SK-N-SH treated with all-trans-retinoic acid at 6 μM for 48 hours (cell line): ENCODE results near the gene MOCS1.

ENCODE experiments used
- ATAC-seq: fragments of 200-7000 bp; cut with Tn5 transposase; 3 replicates; pipeline ENCODE4 v1.9.1; 2020; ENCODE audit warnings: mild to moderate bottlenecking, moderate library complexity
- ARNTL ChIP-seq: fragments of 450-650 bp; formaldehyde crosslinking; IDR thresholded peaks from 2 replicates; pipeline ENCODE4 v1.5.0; 2020; ENCODE audit warnings: low read depth, mild to moderate bottlenecking, moderate library complexity, borderline replicate concordance
- BACH2 ChIP-seq: fragments of 250-450 bp; sonication (Bioruptor Pico); IDR thresholded peaks from 2 replicates; pipeline ENCODE4 v1.9.0; 2021; ENCODE audit warnings: mild to moderate bottlenecking, borderline replicate concordance
- ESRRG ChIP-seq: fragments of 250-450 bp; sonication (Bioruptor Pico); IDR thresholded peaks from 2 replicates; pipeline ENCODE4 v1.6.1; 2021; ENCODE audit warnings: mild to moderate bottlenecking
- GLIS3 ChIP-seq: fragments of 250-450 bp; sonication (Bioruptor Pico); IDR thresholded peaks from 2 replicates; pipeline ENCODE4 v1.5.0; 2020; ENCODE audit warnings: mild to moderate bottlenecking, moderate library complexity
- OSR1 ChIP-seq: fragments of 250-450 bp; sonication (Bioruptor Pico); IDR thresholded peaks from 2 replicates; pipeline ENCODE4 v1.8.0; 2022; ENCODE audit warnings: moderate library complexity, mild to moderate bottlenecking, inconsistent platforms
- PPARA ChIP-seq: fragments of 250-450 bp; sonication (Bioruptor Pico); IDR thresholded peaks from 2 replicates; pipeline ENCODE4 v1.5.0; 2020; ENCODE audit warnings: mild to moderate bottlenecking, borderline replicate concordance
- RARB ChIP-seq: fragments of 250-450 bp; sonication (Bioruptor Pico); IDR thresholded peaks from 2 replicates; pipeline ENCODE4 v1.8.0; 2021; ENCODE audit warnings: mild to moderate bottlenecking, moderate library complexity
- SNAI2 ChIP-seq: fragments of 250-450 bp; sonication (Bioruptor Pico); IDR thresholded peaks from 2 replicates; pipeline ENCODE4 v1.5.0; 2020; ENCODE audit warnings: mild to moderate bottlenecking, moderate library complexity
- TCF4 ChIP-seq: fragments of 250-450 bp; sonication (Bioruptor Pico); IDR thresholded peaks from 2 replicates; pipeline ENCODE4 v1.8.0; 2021; ENCODE audit warnings: mild to moderate bottlenecking, moderate library complexity, borderline replicate concordance
- TOX ChIP-seq: fragments of 250-450 bp; sonication (Bioruptor Pico); IDR thresholded peaks from 2 replicates; pipeline ENCODE4 v1.8.0; 2021; ENCODE audit warnings: mild to moderate bottlenecking, moderate library complexity, borderline replicate concordance
- ZC3H10 ChIP-seq: fragments of 250-450 bp; sonication (Bioruptor Pico); IDR thresholded peaks from 2 replicates; pipeline ENCODE4 v1.5.1; 2021; ENCODE audit warnings: mild to moderate bottlenecking, moderate library complexity
- ZFP3 ChIP-seq: fragments of 250-450 bp; sonication (Bioruptor Pico); IDR thresholded peaks from 2 replicates; pipeline ENCODE4 v1.5.0; 2020; ENCODE audit warnings: mild to moderate bottlenecking, moderate library complexity
- ZFP30 ChIP-seq: fragments of 450-650 bp; formaldehyde crosslinking; IDR thresholded peaks from 2 replicates; pipeline ENCODE4 v1.5.0; 2022; ENCODE audit warnings: mild to moderate bottlenecking, moderate library complexity
- ZNF565 ChIP-seq: fragments of 450-650 bp; formaldehyde crosslinking; conservative IDR thresholded peaks from 2 replicates; pipeline ENCODE4 v1.5.0; 2020; ENCODE audit warnings: low read depth, mild to moderate bottlenecking, moderate library complexity
- ZNF70 ChIP-seq: fragments of 450-650 bp; formaldehyde crosslinking; IDR thresholded peaks from 2 replicates; pipeline ENCODE4 v1.5.0; 2020; ENCODE audit warnings: mild to moderate bottlenecking, moderate library complexity
- ZNF8 ChIP-seq: fragments of 450-650 bp; formaldehyde crosslinking; IDR thresholded peaks from 2 replicates; pipeline ENCODE4 v1.5.0; 2020; ENCODE audit warnings: mild to moderate bottlenecking, moderate library complexity
- TF ChIP-seq, protein P1 (sequence below): fragments of 250-450 bp; sonication (Bioruptor Pico); IDR thresholded peaks from 2 replicates; pipeline ENCODE4 v1.5.1; 2020; ENCODE audit warnings: low read depth, mild to moderate bottlenecking, moderate library complexity
- TF ChIP-seq, protein P2 (sequence below): fragments of 250-450 bp; sonication (Bioruptor Pico); IDR thresholded peaks from 2 replicates; pipeline ENCODE4 v1.5.1; 2021; ENCODE audit warnings: mild to moderate bottlenecking, moderate library complexity
- TF ChIP-seq, protein P3 (sequence below): fragments of 250-450 bp; sonication (Bioruptor Pico); IDR thresholded peaks from 2 replicates; pipeline ENCODE4 v1.8.0; 2021; ENCODE audit warnings: low read depth, mild to moderate bottlenecking, moderate library complexity, borderline replicate concordance
- TF ChIP-seq, protein P4 (sequence below): fragments of 250-450 bp; sonication (Bioruptor Pico); IDR thresholded peaks from 2 replicates; pipeline ENCODE4 v1.8.0; 2020; ENCODE audit warnings: mild to moderate bottlenecking, moderate library complexity, borderline replicate concordance
- TF ChIP-seq, protein P5 (sequence below): fragments of 250-450 bp; sonication (Bioruptor Pico); IDR thresholded peaks from 2 replicates; pipeline ENCODE4 v1.5.0; 2020; ENCODE audit warnings: mild to moderate bottlenecking, moderate library complexity

MOCS1 gene

DNA sequence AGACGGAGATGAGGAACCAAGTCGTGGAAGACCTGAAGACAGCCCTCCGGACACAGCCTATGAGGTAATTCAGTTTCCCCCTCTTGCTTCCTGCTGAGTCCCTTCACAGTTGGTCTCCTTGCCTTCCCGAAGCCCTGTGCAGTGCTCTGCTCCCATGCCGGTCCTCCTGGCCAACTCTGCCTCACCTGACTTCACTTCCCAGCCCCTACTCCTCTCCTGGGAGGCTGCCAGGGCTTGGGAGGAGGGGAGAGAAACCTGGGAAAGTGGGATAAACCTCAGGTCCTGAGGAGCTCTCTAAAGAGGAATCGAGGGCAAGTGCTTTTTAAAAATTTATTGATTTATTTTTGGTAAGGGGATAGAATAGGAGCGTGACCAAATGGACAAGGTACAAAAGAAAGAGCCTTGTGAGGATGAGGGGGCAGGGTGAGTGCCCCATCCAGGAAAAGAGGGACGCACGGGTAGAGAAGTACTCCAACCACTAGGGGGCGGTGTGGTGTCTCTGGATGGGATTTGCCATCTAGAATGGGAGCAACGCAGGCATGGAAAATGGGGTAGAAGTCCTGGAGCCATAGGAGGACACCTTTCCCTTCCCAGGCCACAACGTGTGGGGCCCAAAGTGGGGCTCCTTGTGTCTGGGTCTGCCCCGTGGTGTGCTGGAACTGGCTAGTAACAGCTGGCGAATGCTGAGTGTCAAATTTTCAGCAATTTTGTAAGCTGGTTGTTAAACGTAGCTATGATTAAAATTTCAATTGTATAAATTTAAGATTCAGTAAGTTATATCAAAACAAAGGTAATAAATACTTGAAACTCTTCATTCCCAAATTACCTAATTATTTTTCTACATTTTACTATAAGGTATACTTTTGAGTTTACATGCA, 69.0 kb downstream of the MOCS1 start:
- TF ChIP-seq, protein P1, sequence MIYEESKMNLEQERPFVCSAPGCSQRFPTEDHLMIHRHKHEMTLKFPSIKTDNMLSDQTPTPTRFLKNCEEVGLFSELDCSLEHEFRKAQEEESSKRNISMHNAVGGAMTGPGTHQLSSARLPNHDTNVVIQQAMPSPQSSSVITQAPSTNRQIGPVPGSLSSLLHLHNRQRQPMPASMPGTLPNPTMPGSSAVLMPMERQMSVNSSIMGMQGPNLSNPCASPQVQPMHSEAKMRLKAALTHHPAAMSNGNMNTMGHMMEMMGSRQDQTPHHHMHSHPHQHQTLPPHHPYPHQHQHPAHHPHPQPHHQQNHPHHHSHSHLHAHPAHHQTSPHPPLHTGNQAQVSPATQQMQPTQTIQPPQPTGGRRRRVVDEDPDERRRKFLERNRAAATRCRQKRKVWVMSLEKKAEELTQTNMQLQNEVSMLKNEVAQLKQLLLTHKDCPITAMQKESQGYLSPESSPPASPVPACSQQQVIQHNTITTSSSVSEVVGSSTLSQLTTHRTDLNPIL (CRISPR knock-in tag) = no peak
- TF ChIP-seq TCF4 (CRISPR knock-in tag) (no peak), ZNF8 (CRISPR knock-in tag) (no peak), ZFP30 (CRISPR knock-in tag) (no peak), ZNF70 (CRISPR knock-in tag) (no peak), ARNTL (no peak), TOX (no peak), ZC3H10 (no peak), PPARA (CRISPR knock-in tag) (no peak), ZFP3 (CRISPR knock-in tag) (no peak), RARB (CRISPR knock-in tag) (no peak), ZNF565 (CRISPR knock-in tag) (no peak)
- TF ChIP-seq, protein P2, sequence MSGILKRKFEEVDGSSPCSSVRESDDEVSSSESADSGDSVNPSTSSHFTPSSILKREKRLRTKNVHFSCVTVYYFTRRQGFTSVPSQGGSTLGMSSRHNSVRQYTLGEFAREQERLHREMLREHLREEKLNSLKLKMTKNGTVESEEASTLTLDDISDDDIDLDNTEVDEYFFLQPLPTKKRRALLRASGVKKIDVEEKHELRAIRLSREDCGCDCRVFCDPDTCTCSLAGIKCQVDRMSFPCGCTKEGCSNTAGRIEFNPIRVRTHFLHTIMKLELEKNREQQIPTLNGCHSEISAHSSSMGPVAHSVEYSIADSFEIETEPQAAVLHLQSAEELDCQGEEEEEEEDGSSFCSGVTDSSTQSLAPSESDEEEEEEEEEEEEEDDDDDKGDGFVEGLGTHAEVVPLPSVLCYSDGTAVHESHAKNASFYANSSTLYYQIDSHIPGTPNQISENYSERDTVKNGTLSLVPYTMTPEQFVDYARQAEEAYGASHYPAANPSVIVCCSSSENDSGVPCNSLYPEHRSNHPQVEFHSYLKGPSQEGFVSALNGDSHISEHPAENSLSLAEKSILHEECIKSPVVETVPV (CRISPR knock-in tag) = no peak
- ATAC-seq = peak; percentile 68

DNA sequence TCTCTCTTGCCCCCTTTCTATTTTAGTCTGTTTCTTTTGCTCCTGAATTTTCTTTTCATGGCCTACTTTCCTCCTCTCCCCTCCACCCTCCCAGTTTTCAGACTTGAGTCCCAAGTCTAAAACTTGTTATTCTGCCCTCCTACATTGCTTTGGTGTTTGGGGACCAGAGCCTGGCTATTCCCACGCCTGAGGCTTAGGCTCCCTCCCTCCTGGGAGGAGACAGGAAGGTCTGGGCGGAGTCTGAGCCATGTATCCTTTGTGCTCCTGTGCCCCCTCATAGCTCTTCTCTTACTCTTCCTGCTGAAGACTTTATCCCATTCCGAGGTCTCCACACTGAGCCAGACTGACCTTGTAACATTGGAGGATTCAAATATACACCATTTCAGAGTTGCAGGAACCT, 72.6 kb downstream of the MOCS1 start:
- no peak for ATAC-seq
- no peak for TF ChIP-seq ZNF565 (CRISPR knock-in tag)
- TF ChIP-seq, protein P3, sequence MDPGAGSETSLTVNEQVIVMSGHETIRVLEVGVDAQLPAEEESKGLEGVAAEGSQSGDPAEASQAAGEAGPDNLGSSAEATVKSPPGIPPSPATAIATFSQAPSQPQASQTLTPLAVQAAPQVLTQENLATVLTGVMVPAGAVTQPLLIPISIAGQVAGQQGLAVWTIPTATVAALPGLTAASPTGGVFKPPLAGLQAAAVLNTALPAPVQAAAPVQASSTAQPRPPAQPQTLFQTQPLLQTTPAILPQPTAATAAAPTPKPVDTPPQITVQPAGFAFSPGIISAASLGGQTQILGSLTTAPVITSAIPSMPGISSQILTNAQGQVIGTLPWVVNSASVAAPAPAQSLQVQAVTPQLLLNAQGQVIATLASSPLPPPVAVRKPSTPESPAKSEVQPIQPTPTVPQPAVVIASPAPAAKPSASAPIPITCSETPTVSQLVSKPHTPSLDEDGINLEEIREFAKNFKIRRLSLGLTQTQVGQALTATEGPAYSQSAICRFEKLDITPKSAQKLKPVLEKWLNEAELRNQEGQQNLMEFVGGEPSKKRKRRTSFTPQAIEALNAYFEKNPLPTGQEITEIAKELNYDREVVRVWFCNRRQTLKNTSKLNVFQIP (CRISPR knock-in tag) = no peak
- TF ChIP-seq, protein P4, sequence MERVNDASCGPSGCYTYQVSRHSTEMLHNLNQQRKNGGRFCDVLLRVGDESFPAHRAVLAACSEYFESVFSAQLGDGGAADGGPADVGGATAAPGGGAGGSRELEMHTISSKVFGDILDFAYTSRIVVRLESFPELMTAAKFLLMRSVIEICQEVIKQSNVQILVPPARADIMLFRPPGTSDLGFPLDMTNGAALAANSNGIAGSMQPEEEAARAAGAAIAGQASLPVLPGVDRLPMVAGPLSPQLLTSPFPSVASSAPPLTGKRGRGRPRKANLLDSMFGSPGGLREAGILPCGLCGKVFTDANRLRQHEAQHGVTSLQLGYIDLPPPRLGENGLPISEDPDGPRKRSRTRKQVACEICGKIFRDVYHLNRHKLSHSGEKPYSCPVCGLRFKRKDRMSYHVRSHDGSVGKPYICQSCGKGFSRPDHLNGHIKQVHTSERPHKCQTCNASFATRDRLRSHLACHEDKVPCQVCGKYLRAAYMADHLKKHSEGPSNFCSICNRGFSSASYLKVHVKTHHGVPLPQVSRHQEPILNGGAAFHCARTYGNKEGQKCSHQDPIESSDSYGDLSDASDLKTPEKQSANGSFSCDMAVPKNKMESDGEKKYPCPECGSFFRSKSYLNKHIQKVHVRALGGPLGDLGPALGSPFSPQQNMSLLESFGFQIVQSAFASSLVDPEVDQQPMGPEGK = no peak
- no peak for TF ChIP-seq ZFP30 (CRISPR knock-in tag)
- no peak for TF ChIP-seq SNAI2
- no peak for TF ChIP-seq BACH2
- TF ChIP-seq, protein P5, sequence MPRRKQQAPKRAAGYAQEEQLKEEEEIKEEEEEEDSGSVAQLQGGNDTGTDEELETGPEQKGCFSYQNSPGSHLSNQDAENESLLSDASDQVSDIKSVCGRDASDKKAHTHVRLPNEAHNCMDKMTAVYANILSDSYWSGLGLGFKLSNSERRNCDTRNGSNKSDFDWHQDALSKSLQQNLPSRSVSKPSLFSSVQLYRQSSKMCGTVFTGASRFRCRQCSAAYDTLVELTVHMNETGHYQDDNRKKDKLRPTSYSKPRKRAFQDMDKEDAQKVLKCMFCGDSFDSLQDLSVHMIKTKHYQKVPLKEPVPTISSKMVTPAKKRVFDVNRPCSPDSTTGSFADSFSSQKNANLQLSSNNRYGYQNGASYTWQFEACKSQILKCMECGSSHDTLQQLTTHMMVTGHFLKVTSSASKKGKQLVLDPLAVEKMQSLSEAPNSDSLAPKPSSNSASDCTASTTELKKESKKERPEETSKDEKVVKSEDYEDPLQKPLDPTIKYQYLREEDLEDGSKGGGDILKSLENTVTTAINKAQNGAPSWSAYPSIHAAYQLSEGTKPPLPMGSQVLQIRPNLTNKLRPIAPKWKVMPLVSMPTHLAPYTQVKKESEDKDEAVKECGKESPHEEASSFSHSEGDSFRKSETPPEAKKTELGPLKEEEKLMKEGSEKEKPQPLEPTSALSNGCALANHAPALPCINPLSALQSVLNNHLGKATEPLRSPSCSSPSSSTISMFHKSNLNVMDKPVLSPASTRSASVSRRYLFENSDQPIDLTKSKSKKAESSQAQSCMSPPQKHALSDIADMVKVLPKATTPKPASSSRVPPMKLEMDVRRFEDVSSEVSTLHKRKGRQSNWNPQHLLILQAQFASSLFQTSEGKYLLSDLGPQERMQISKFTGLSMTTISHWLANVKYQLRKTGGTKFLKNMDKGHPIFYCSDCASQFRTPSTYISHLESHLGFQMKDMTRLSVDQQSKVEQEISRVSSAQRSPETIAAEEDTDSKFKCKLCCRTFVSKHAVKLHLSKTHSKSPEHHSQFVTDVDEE = no peak
- TF ChIP-seq ESRRG (CRISPR knock-in tag) = no peak
- no peak for TF ChIP-seq TOX
- TF ChIP-seq GLIS3 (CRISPR knock-in tag) = no peak
- no peak for TF ChIP-seq RARB (CRISPR knock-in tag)
- no peak for TF ChIP-seq ZC3H10
- no peak for TF ChIP-seq PPARA (CRISPR knock-in tag)
- no peak for TF ChIP-seq ZFP3 (CRISPR knock-in tag)
- TF ChIP-seq OSR1 = no peak
- TF ChIP-seq, protein P1 (CRISPR knock-in tag) = no peak
- TF ChIP-seq, all 23 proteins: peak for 0
